DOHH2 (cell line): Measurements from ENCODE around the gene NAALADL2.

ENCODE experiments used
- H3F3A ChIP-seq: fragments of 200-600 bp; sonication (generic), shearing (Covaris generic); 2 replicates; pipeline ENCODE4 v1.6.0; 2016; ENCODE audit warnings: antibody characterized with exemption, mild to moderate bottlenecking; ENCODE audit not compliant: control insufficient read depth, insufficient read depth
- H3K27ac ChIP-seq: fragments of 200-600 bp; sonication (generic); 2 replicates; pipeline ENCODE4 v1.5.1; 2014; ENCODE audit warnings: low read depth, mild to moderate bottlenecking, low read length, moderate library complexity
- H3K27me3 ChIP-seq: fragments of 200-600 bp; sonication (generic); 2 replicates; pipeline ENCODE4 v1.6.1; 2014; ENCODE audit warnings: mild to moderate bottlenecking, low read length, mixed read lengths; ENCODE audit not compliant: control insufficient read depth
- H3K36me3 ChIP-seq: fragments of 200-600 bp; sonication (generic); 2 replicates; pipeline ENCODE4 v1.6.1; 2014; ENCODE audit warnings: mild to moderate bottlenecking, low read length, moderate library complexity, mixed read lengths; ENCODE audit not compliant: control insufficient read depth
- H3K4me1 ChIP-seq: fragments of 200-600 bp; sonication (generic); 2 replicates; pipeline ENCODE4 v1.6.1; 2014; ENCODE audit warnings: mild to moderate bottlenecking, low read length, mixed read lengths; ENCODE audit not compliant: control insufficient read depth
- H3K4me2 ChIP-seq: fragments of 200-600 bp; sonication (generic); 2 replicates; pipeline ENCODE4 v1.6.0; 2014; ENCODE audit warnings: mild to moderate bottlenecking, low read length, moderate library complexity
- H3K4me3 ChIP-seq: fragments of 200-600 bp; sonication (generic); 2 replicates; pipeline ENCODE4 v1.5.1; 2014; ENCODE audit warnings: mild to moderate bottlenecking, low read length, mixed read lengths
- H3K79me2 ChIP-seq: fragments of 200-600 bp; sonication (generic); 2 replicates; pipeline ENCODE4 v1.6.1; 2014; ENCODE audit warnings: mild to moderate bottlenecking, low read length, mixed read lengths; ENCODE audit not compliant: control insufficient read depth
- H3K9me2 ChIP-seq: fragments of 200-600 bp; sonication (generic); replicated peaks from 2 replicates; pipeline ENCODE4 v1.6.1; 2014; ENCODE audit warnings: mild to moderate bottlenecking, low read length, mixed read lengths; ENCODE audit not compliant: control insufficient read depth
- H3K9me3 ChIP-seq: fragments of 200-600 bp; sonication (generic); 2 replicates; pipeline ENCODE4 v1.6.1; 2014; ENCODE audit warnings: antibody characterized with exemption, low read length, mixed read lengths; ENCODE audit not compliant: control insufficient read depth, insufficient read depth
- H4K20me1 ChIP-seq: fragments of 200-600 bp; sonication (generic); 2 replicates; pipeline ENCODE4 v1.6.0; 2014; ENCODE audit warnings: low read depth, mild to moderate bottlenecking, antibody characterized with exemption, low read length, moderate library complexity; ENCODE audit not compliant: control insufficient read depth, insufficient read depth
- EZH2phosphoT487 ChIP-seq: fragments of 200-600 bp; sonication (generic); IDR thresholded peaks from 2 replicates; pipeline ENCODE4 v1.6.1; 2017; ENCODE audit warnings: borderline replicate concordance, mild to moderate bottlenecking, antibody characterized with exemption, low read length, moderate library complexity, mixed read lengths
- TF ChIP-seq, protein P1 (sequence below): fragments of 200-600 bp; sonication (generic); IDR thresholded peaks from one replicate; pipeline ENCODE4 v1.5.1; 2014; ENCODE audit warnings: antibody characterized with exemption, mild to moderate bottlenecking, low read depth, low read length; ENCODE audit not compliant: poor library complexity, severe bottlenecking

Gene NAALADL2

DNA sequence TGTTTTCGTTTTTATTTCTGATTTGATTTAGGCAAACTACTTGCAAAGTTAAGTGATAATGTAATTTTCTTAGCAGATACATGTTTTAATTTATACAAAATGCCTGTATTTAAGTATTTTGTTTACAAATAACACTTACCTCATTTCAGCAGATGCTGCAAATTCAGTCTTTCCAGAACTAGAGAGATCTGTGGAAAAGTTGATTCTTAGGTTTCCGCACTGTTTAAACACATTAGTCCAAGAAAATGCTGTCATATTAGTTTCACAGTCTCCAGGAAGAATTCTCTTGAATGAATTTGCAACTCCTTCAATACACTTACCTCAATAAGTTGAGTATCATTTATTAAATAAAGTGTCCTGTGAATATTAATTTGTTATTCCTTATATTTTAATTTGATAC, 383.1 kb downstream of the NAALADL2 start:
- Histone ChIP-seq H3K4me3 (no peak overlapping the region), H3F3A (no peaks in the 10 kb centered on the region), H3K79me2 (no peaks in the 10 kb centered on the region), H3K36me3 (no peaks in the 10 kb centered on the region), H3K9me2 (no peaks in the 10 kb centered on the region), H3K27ac (no peak overlapping the region), H4K20me1 (no peaks in the 10 kb centered on the region), H3K4me2 (no peak overlapping the region), H3K27me3 (no peaks in the 10 kb centered on the region), H3K9me3 (no peaks in the 10 kb centered on the region), H3K4me1 (no peaks in the 10 kb centered on the region)
- TF ChIP-seq, protein P1, sequence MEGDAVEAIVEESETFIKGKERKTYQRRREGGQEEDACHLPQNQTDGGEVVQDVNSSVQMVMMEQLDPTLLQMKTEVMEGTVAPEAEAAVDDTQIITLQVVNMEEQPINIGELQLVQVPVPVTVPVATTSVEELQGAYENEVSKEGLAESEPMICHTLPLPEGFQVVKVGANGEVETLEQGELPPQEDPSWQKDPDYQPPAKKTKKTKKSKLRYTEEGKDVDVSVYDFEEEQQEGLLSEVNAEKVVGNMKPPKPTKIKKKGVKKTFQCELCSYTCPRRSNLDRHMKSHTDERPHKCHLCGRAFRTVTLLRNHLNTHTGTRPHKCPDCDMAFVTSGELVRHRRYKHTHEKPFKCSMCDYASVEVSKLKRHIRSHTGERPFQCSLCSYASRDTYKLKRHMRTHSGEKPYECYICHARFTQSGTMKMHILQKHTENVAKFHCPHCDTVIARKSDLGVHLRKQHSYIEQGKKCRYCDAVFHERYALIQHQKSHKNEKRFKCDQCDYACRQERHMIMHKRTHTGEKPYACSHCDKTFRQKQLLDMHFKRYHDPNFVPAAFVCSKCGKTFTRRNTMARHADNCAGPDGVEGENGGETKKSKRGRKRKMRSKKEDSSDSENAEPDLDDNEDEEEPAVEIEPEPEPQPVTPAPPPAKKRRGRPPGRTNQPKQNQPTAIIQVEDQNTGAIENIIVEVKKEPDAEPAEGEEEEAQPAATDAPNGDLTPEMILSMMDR: no peak

GRCh38 chr3:175246234-175246633, 387.1 kb downstream of the NAALADL2 start:
- no peaks in the 10 kb centered on the region for H3K4me1 ChIP-seq
- no peaks in the 10 kb centered on the region for H3K27me3 ChIP-seq
- TF ChIP-seq, protein P1: no peak
- no peak for TF ChIP-seq EZH2phosphoT487
- H3K4me3 ChIP-seq: no peak overlapping the region
- H3K4me2 ChIP-seq: no peak overlapping the region
- no peaks in the 10 kb centered on the region for H3K9me3 ChIP-seq
- no peaks in the 10 kb centered on the region for H3K36me3 ChIP-seq
- no peaks in the 10 kb centered on the region for H3F3A ChIP-seq
- no peaks in the 10 kb centered on the region for H3K9me2 ChIP-seq
- no peak overlapping the region for H3K27ac ChIP-seq
- no peaks in the 10 kb centered on the region for H4K20me1 ChIP-seq
- no peaks in the 10 kb centered on the region for H3K79me2 ChIP-seq

DNA sequence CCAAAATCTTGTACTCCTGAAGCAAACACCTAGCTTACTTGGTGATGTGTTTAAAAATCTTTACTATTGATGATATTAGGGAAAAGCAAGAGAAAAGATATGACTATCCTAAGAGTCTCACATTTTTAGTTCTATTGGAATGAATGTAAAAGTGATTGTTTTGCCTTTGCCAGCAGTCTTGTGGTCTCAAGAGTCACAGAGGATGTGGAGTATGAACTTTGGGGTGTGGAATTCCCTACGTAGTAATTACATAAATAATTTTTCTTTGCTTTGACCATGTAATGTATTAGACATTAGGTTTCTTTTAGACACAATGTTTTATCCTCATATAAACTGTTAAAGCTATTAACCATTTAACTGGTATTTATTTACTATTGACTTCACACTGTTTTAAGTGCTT, 387.6 kb downstream of the NAALADL2 start:
- H3K79me2 ChIP-seq: no peaks in the 10 kb centered on the region
- no peak overlapping the region for H3K4me3 ChIP-seq
- H3K27ac ChIP-seq: no peak overlapping the region
- H3K36me3 ChIP-seq: no peaks in the 10 kb centered on the region
- H4K20me1 ChIP-seq: no peaks in the 10 kb centered on the region
- H3K4me2 ChIP-seq: no peak overlapping the region
- H3K9me3 ChIP-seq: no peaks in the 10 kb centered on the region
- no peaks in the 10 kb centered on the region for H3F3A ChIP-seq
- no peaks in the 10 kb centered on the region for H3K27me3 ChIP-seq
- H3K9me2 ChIP-seq: no peaks in the 10 kb centered on the region
- no peaks in the 10 kb centered on the region for H3K4me1 ChIP-seq
- TF ChIP-seq EZH2phosphoT487: no peak
- TF ChIP-seq, protein P1: no peak

DNA sequence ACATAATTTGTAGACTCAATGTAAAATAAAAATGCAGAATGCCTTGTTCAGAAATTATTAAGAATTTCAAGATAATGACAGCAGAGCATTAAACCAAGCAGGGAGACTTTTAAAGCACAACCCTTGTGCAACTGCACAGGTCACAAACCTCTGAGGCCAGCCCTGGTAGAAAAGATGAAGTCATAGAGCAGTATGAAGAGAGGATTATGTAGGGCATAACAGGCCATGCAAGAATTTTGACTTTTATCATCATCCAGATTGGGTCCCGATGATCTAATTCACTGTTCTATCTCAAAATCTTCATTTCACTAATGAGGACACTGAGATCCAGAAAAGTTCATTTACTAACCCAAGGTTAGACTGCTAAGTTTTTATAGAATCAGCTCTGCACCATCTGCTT, 388.5 kb downstream of the NAALADL2 start:
- Histone ChIP-seq H3F3A (no peaks in the 10 kb centered on the region), H3K4me1 (no peaks in the 10 kb centered on the region), H3K4me3 (no peak overlapping the region), H3K27me3 (no peaks in the 10 kb centered on the region), H3K79me2 (no peaks in the 10 kb centered on the region), H3K27ac (no peak overlapping the region), H3K9me2 (no peaks in the 10 kb centered on the region), H3K4me2 (no peak overlapping the region), H3K36me3 (no peaks in the 10 kb centered on the region), H4K20me1 (no peaks in the 10 kb centered on the region), H3K9me3 (no peaks in the 10 kb centered on the region)
- TF ChIP-seq, protein P1: no peak
- TF ChIP-seq EZH2phosphoT487: no peak
